Neuronal stem cell (in vitro differentiated cells): ENCODE data around the gene PIP5KL1.

ENCODE experiments used
- DNase-seq: peaks from one replicate; pipeline ENCODE4 v3.0.0-alpha.2; 2013; ENCODE audit warnings: low spot score
- H2AFZ ChIP-seq: one replicate; pipeline ENCODE4 v1.6.1; 2013; ENCODE audit warnings: mild to moderate bottlenecking, low read length, inconsistent platforms
- H2AK5ac ChIP-seq: 2 replicates; pipeline ENCODE4 v1.6.1; 2013; ENCODE audit warnings: low read depth, mild to moderate bottlenecking, inconsistent platforms, low read length, moderate library complexity, mixed read lengths
- H2BK120ac ChIP-seq: 2 replicates; pipeline ENCODE4 v1.6.1; 2013; ENCODE audit warnings: low read depth, mild to moderate bottlenecking, inconsistent platforms, low read length, moderate library complexity, mixed read lengths
- H2BK12ac ChIP-seq: one replicate; pipeline ENCODE4 v1.6.1; 2013; ENCODE audit warnings: low read length, inconsistent platforms
- H2BK15ac ChIP-seq: 2 replicates; pipeline ENCODE4 v1.6.1; 2013; ENCODE audit warnings: mild to moderate bottlenecking, low read length, inconsistent platforms, mixed read lengths
- H2BK5ac ChIP-seq: one replicate; pipeline ENCODE4 v1.6.1; 2013; ENCODE audit warnings: inconsistent platforms, mild to moderate bottlenecking, low read length, moderate library complexity
- H3K14ac ChIP-seq: one replicate; pipeline ENCODE4 v1.6.1; 2013; ENCODE audit warnings: low read length, inconsistent platforms
- H3K18ac ChIP-seq: 2 replicates; pipeline ENCODE4 v1.6.1; 2013; ENCODE audit warnings: low read length, inconsistent platforms
- H3K23ac ChIP-seq: 2 replicates; pipeline ENCODE4 v1.6.1; 2013; ENCODE audit warnings: low read depth, mild to moderate bottlenecking, mixed read lengths, low read length, inconsistent platforms; ENCODE audit not compliant: poor library complexity
- H3K27ac ChIP-seq: replicated peaks from 3 replicates; pipeline ENCODE4 v1.5.1; 2013; ENCODE audit warnings: low read length, inconsistent platforms
- H3K27me3 ChIP-seq, 3 experiments: 2 replicates each; pipeline ENCODE4 v1.6.1; 2013; ENCODE audit warnings: low read length in 3 of 3, mild to moderate bottlenecking in 2 of 3, inconsistent platforms in 1 of 3, low read depth in 1 of 3, mixed read lengths in 1 of 3, moderate library complexity in 1 of 3; ENCODE audit not compliant: control insufficient read depth in 3 of 3, insufficient read depth in 3 of 3
- H3K36me3 ChIP-seq, 2 donors: replicated peaks in 1 of 2; 2 replicates each; pipeline ENCODE4 v1.6.1; 2013; ENCODE audit warnings: low read length in 2 of 2; ENCODE audit not compliant: control insufficient read depth in 2 of 2, insufficient read depth in 2 of 2
- H3K4ac ChIP-seq: 2 replicates; pipeline ENCODE4 v1.6.1; 2013; ENCODE audit warnings: inconsistent platforms, mild to moderate bottlenecking, low read length, moderate library complexity
- H3K4me1 ChIP-seq, 2 donors: 1 replicate in 1 of 2; 2 replicates in 1 of 2; pipeline ENCODE4 v1.6.1; 2013; ENCODE audit warnings: low read length in 2 of 2, low read depth in 1 of 2; ENCODE audit not compliant: control insufficient read depth in 2 of 2, insufficient read depth in 1 of 2
- H3K4me2 ChIP-seq: one replicate; pipeline ENCODE4 v1.6.1; 2013; ENCODE audit warnings: mild to moderate bottlenecking, low read length, inconsistent platforms; ENCODE audit not compliant: insufficient read depth, poor library complexity, severe bottlenecking
- H3K4me3 ChIP-seq, 2 donors: 2 replicates each; pipeline ENCODE4 v1.5.1; 2013; ENCODE audit warnings: low read length in 2 of 2, mild to moderate bottlenecking in 2 of 2, inconsistent platforms in 1 of 2, moderate library complexity in 1 of 2
- H3K79me1 ChIP-seq: one replicate; pipeline ENCODE4 v1.6.1; 2013; ENCODE audit warnings: low read depth, mild to moderate bottlenecking, inconsistent platforms, low read length, moderate library complexity
- H3K9ac ChIP-seq: one replicate; pipeline ENCODE4 v1.6.1; 2013; ENCODE audit warnings: mild to moderate bottlenecking, low read depth, low read length, inconsistent platforms; ENCODE audit not compliant: poor library complexity
- H3K9me3 ChIP-seq, 2 donors: replicated peaks in 1 of 2; 2 replicates each; pipeline versions ENCODE3 to v1.6.1; 2013; ENCODE audit warnings: low read length in 2 of 2, mild to moderate bottlenecking in 2 of 2, inconsistent platforms in 1 of 2, low read depth in 1 of 2, mixed read lengths in 1 of 2, moderate library complexity in 1 of 2; ENCODE audit not compliant: control insufficient read depth in 2 of 2, insufficient read depth in 1 of 2
- H4K8ac ChIP-seq: one replicate; pipeline ENCODE4 v1.6.1; 2013; ENCODE audit warnings: low read depth, mild to moderate bottlenecking, inconsistent platforms, low read length, moderate library complexity
- H4K91ac ChIP-seq: one replicate; pipeline ENCODE4 v1.6.1; 2013; ENCODE audit warnings: low read length, low read depth, mild to moderate bottlenecking, inconsistent platforms; ENCODE audit not compliant: poor library complexity
- WGBS, 2 donors: extraction: QIAGEN DNeasy Blood & Tissue Kit; methylation state at CpG; one replicate each; pipeline ENCODE4 v1.1.7; 2013; ENCODE audit warnings: missing lambda C conversion rate in 2 of 2, mixed read lengths in 1 of 2; ENCODE audit not compliant: insufficient read length in 2 of 2, insufficient replicate concordance in 1 of 2; ENCODE audit errors: extremely low coverage in 2 of 2; 5-methylcytosine and 5-hydroxymethylcytosine counted together

The PIP5KL1 gene

DNA sequence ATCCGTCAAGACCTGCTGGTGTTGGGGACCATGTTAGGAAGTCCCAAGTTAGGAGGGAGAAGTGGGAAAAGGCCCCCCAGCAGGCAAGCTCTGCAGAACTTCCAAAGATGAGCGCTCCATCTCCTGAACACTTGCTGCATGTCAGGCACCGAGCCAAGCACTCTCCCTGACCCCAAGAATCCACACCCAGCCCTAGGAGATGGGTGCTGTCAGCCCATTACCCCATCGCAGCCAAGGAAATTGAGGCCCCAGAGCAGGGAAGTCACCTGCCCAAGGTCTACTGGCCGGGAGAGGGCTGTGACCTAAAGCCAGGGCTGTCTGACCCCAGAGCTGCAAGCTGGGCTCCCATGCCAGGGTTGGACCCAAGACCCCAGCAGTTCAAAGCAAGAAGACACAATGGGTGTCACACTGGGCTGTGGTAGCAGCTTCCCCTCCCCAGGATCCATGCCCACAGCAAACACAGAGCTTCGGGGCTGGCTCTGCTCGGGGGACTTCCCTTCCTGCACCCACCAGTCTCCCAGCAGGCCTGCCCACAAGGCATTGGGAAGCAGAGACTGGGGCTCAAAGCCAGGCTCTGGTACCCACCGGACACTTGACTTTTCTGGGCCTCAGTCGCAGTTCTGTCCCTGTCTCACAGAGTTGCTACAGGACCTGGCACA lies 36.7 kb upstream of the PIP5KL1 start:
- Histone ChIP-seq H2AK5ac (no peak overlapping the region), H3K9me3 (no peaks in the 10 kb centered on the region), H3K27me3 (no peaks in the 10 kb centered on the region), H3K23ac (peak overlapping the region; percentile 66), H3K14ac (no peak overlapping the region), H3K79me1 (peaks cover 23% of the 10 kb centered on the region), H3K4ac (no peak overlapping the region), H2BK120ac (no peak overlapping the region), H3K9ac (no peak overlapping the region), H3K18ac (peak overlapping the region; percentile 27), H3K4me3 (no peak overlapping the region), H3K4me2 (no peak overlapping the region), H2BK5ac (no peak overlapping the region), H3K4me1 (peaks cover 29 to 39% of the 10 kb centered on the region in 2 donors), H4K8ac (no peak overlapping the region), H3K27ac (no peak overlapping the region), H3K36me3 (no peaks in the 10 kb centered on the region), H2AFZ (no peak overlapping the region), H2BK15ac (no peak overlapping the region), H4K91ac (no peak overlapping the region), H2BK12ac (no peak overlapping the region)
- no CpG with 5 or more reads among the region's 9 CpGs for WGBS, 2 donors
- DNase-seq = no peak

DNA sequence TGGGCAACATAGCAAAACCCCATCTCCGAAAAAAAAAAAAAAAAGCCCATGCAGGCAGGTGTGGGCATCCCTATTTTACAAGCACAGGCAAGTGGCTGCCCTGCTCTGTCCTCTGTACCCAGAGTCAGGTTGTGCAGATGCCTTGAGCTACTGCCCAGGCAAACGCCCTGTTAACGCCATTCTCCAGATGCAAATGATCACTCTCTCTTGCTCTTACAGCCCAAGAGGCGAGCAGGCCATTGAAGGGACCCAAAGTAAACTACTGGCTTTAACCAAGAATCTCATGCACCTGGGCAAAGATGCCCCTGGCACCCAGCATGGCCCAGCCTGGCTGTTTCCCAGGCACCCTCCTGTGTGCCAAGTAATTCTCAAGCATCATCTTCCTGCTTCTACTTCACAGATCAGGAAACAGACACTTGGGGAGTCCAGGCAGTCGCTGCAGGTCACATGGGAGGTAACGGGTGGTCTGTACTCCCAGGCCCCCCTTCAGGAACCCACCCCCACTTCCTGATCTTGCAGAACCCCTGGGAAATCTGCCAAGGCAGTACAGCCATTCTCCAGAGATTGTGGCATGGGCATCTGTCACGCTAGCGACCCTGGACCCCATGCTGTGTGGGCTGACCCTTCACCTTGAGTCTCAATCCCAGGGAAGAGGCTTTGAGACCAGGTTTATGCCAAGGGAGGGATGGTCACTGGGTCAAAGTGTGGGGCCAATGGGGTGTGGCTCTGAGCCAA lies 36.0 kb upstream of the PIP5KL1 start:
- no CpG with 5 or more reads among the region's 8 CpGs for WGBS, 2 donors
- Histone ChIP-seq H3K27me3 (no peaks in the 10 kb centered on the region), H3K36me3 (no peaks in the 10 kb centered on the region), H4K8ac (no peak overlapping the region), H4K91ac (no peak overlapping the region), H2AK5ac (peak overlapping the region; percentile 50), H3K9ac (no peak overlapping the region), H3K23ac (peak overlapping the region; percentile 66), H3K4me1 (peaks cover 22 to 33% of the 10 kb centered on the region in 2 donors), H3K18ac (no peak overlapping the region), H3K4ac (no peak overlapping the region), H2AFZ (no peak overlapping the region), H2BK15ac (no peak overlapping the region), H3K4me3 (no peak overlapping the region), H3K79me1 (peaks cover 21% of the 10 kb centered on the region), H3K14ac (no peak overlapping the region), H2BK5ac (no peak overlapping the region), H2BK120ac (no peak overlapping the region), H3K27ac (no peak overlapping the region), H3K4me2 (no peak overlapping the region), H2BK12ac (no peak overlapping the region), H3K9me3 (no peaks in the 10 kb centered on the region)
- no peak for DNase-seq

GRCh38 chr9:127965953-127966352 lies 35.4 kb upstream of the PIP5KL1 start:
- Histone ChIP-seq H2BK15ac (no peak overlapping the region), H3K36me3 (no peaks in the 10 kb centered on the region), H2BK5ac (no peak overlapping the region), H4K91ac (no peak overlapping the region), H3K4me2 (no peak overlapping the region), H3K4me3 (no peak overlapping the region), H3K23ac (no peak overlapping the region), H3K18ac (peak overlapping the region; percentile 82), H3K79me1 (peaks cover 21% of the 10 kb centered on the region), H2BK12ac (no peak overlapping the region), H3K27me3 (no peaks in the 10 kb centered on the region), H3K9me3 (no peaks in the 10 kb centered on the region), H3K14ac (no peak overlapping the region), H3K27ac (no peak overlapping the region), H3K4me1 (peaks cover 18 to 28% of the 10 kb centered on the region in 2 donors), H2AK5ac (peak overlapping the region; percentile 44), H2BK120ac (no peak overlapping the region), H3K4ac (no peak overlapping the region), H3K9ac (no peak overlapping the region), H4K8ac (no peak overlapping the region), H2AFZ (no peak overlapping the region)
- WGBS, 2 donors = no CpG with 5 or more reads among the region's 6 CpGs
- DNase-seq = no peak

GRCh38 chr9:127963359-127964064 lies 32.9 kb upstream of the PIP5KL1 start:
- Histone ChIP-seq H3K27me3 (no peaks in the 10 kb centered on the region), H3K4me3 (no peak overlapping the region), H3K4me2 (no peak overlapping the region), H2AK5ac (no peak overlapping the region), H3K14ac (no peak overlapping the region), H3K79me1 (peaks cover 18% of the 10 kb centered on the region), H2BK120ac (no peak overlapping the region), H2BK12ac (no peak overlapping the region), H3K4ac (no peak overlapping the region), H2BK5ac (no peak overlapping the region), H3K18ac (peak overlapping the region; percentile 69), H2AFZ (no peak overlapping the region), H3K9ac (no peak overlapping the region), H3K36me3 (no peaks in the 10 kb centered on the region), H3K9me3 (no peaks in the 10 kb centered on the region), H4K8ac (no peak overlapping the region), H3K23ac (peak overlapping the region; percentile 37), H3K4me1 (peaks cover 17 to 30% of the 10 kb centered on the region in 2 donors), H4K91ac (no peak overlapping the region), H3K27ac (no peak overlapping the region), H2BK15ac (no peak overlapping the region)
- DNase-seq = no peak
- WGBS, 2 donors = no CpG with 5 or more reads among the region's 19 CpGs
